ENCODE results near the gene YJU2. TPM values are rescaled to one million over a fixed set of nuclear protein-coding genes. Genes with fewer than 3 reads are reported as not detected.

Gene YJU2
- total RNA-seq, 1 experiment from 2014 or later = 26.9 TPM

- H2AFZ ChIP-seq (ENCODE audit: low read depth, low read length, poor library complexity, severe bottlenecking) = no peak overlapping the region
- H3K9ac ChIP-seq (ENCODE audit: low read length) = no peak overlapping the region
- no peaks in the 10 kb centered on the region for H4K20me1 ChIP-seq (ENCODE audit: insufficient read depth)
- H3K27ac ChIP-seq (ENCODE audit: low read depth, low read length) = no peak overlapping the region
- no peaks in the 10 kb centered on the region for H3K9me3 ChIP-seq (ENCODE audit: control insufficient read depth in 1 of 2, insufficient read depth in 1 of 2, low read depth in 1 of 2, low read length in 2 of 2)
- ChIA-PET CTCF (no interaction called here), RAD21 (ENCODE audit: low non-redundant PET in 1 of 2, low total read pairs in 2 of 2, uncharacterized antibody in 2 of 2, unreplicated experiment in 2 of 2) (no interaction called here), POLR2A (no interaction called here)
- intact Hi-C loops (cut with micrococcal nuclease) = no loop called here
- ATAC-seq (no peak), DNase-seq (ENCODE audit: low read depth, low spot score) (no peak)
- H3K4me1 ChIP-seq (ENCODE audit: control insufficient read depth in 1 of 2, insufficient read depth in 2 of 2, low read length in 2 of 2) = peaks cover 4 to 9% of the 10 kb centered on the region in 2 experiments; a peak in 2 of 4 replicates
- H3K36me3 ChIP-seq (ENCODE audit: control insufficient read depth in 1 of 2, insufficient read depth in 2 of 2, low read length in 2 of 2) = no peaks in the 10 kb centered on the region
- no peak overlapping the region for H3K4me2 ChIP-seq (ENCODE audit: low read length)
- TF ChIP-seq ZNF274 (IDR thresholded peaks at IDR 0.05; ENCODE audit: low read depth, low read length) (no peak), EZH2 (IDR thresholded peaks at IDR 0.05) (no peak), FOSL1 (IDR thresholded peaks at IDR 0.05; ENCODE audit: low read depth) (no peak), ELF1 (IDR thresholded peaks at IDR 0.05; ENCODE audit: borderline replicate concordance, low read depth) (no peak), CEBPB (IDR thresholded peaks at IDR 0.05; ENCODE audit: low read depth) (no peak), SP1 (IDR thresholded peaks at IDR 0.05; ENCODE audit: low read depth) (no peak), ZFX (IDR thresholded peaks at IDR 0.05) (no peak), EZH2phosphoT487 (IDR thresholded peaks at IDR 0.05; ENCODE audit: borderline replicate concordance) (no peak), TCF7L2 (IDR thresholded peaks at IDR 0.05; ENCODE audit: borderline replicate concordance, extremely low read depth, insufficient read depth, insufficient read length) (no peak), SRF (IDR thresholded peaks at IDR 0.05; ENCODE audit: low read depth) (no peak), SIN3A (IDR thresholded peaks at IDR 0.05; ENCODE audit: low read depth) (no peak), POLR2AphosphoS5 (IDR thresholded peaks at IDR 0.05; ENCODE audit: low read depth, low read length) (no peak), RAD21 (IDR thresholded peaks at IDR 0.05; ENCODE audit: low read depth) (no peak), POLR2A (IDR thresholded peaks at IDR 0.05; ENCODE audit: borderline replicate concordance, extremely low read depth, insufficient read depth, insufficient read length) (no peak), EGR1 (IDR thresholded peaks at IDR 0.05; ENCODE audit: low read depth) (no peak), JUND (IDR thresholded peaks at IDR 0.05) (no peak), CBX3 (IDR thresholded peaks at IDR 0.05; ENCODE audit: low read depth) (no peak), CTCF (IDR thresholded peaks at IDR 0.05 in 2 of 3, conservative IDR thresholded peaks at IDR 0.05 in 1 of 3; ENCODE audit: borderline replicate concordance in 1 of 3, insufficient read depth in 1 of 3, low read depth in 2 of 3, low read length in 2 of 3) (no peak)
- TF ChIP-seq, protein P1, sequence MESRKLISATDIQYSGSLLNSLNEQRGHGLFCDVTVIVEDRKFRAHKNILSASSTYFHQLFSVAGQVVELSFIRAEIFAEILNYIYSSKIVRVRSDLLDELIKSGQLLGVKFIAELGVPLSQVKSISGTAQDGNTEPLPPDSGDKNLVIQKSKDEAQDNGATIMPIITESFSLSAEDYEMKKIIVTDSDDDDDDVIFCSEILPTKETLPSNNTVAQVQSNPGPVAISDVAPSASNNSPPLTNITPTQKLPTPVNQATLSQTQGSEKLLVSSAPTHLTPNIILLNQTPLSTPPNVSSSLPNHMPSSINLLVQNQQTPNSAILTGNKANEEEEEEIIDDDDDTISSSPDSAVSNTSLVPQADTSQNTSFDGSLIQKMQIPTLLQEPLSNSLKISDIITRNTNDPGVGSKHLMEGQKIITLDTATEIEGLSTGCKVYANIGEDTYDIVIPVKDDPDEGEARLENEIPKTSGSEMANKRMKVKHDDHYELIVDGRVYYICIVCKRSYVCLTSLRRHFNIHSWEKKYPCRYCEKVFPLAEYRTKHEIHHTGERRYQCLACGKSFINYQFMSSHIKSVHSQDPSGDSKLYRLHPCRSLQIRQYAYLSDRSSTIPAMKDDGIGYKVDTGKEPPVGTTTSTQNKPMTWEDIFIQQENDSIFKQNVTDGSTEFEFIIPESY (IDR thresholded peaks at IDR 0.05; ENCODE audit: extremely low read depth, insufficient replicate concordance, low read length) = no peak
- TF ChIP-seq, protein P2, sequence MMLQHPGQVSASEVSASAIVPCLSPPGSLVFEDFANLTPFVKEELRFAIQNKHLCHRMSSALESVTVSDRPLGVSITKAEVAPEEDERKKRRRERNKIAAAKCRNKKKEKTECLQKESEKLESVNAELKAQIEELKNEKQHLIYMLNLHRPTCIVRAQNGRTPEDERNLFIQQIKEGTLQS (IDR thresholded peaks at IDR 0.05) = no peak
- H3K27me3 ChIP-seq (ENCODE audit: insufficient read depth, low read length) = no peaks in the 10 kb centered on the region
- H3K79me2 ChIP-seq (ENCODE audit: insufficient read depth, low read length) = no peaks in the 10 kb centered on the region
- H3K9me2 ChIP-seq (ENCODE audit: insufficient read depth) = no peaks in the 10 kb centered on the region
- H3K4me3 ChIP-seq (replicated peaks in 1 of 2; ENCODE audit: low read depth in 1 of 2, low read length in 2 of 2) = no peak overlapping the region
- no TSS peak for BruUV-seq (replicated peaks)
These were observed 54.8 kb downstream of the YJU2 start for GRCh38 chr19:4301590-4302242.
